Astrocyte of the cerebellum (primary cell): ENCODE measurements around the gene PRAC1.
"Not testable (repeated sequence)": the region's sequence is repeated elsewhere in the genome, so short reads cannot be mapped to it uniquely, and the experiment has no call there.

Experiments
- DNase-seq: peaks from one replicate; pipeline ENCODE4 v3.0.0-alpha.2; 2011; ENCODE audit warnings: low read depth
- H3K4me3 ChIP-seq: 2 replicates; pipeline ENCODE4 v1.5.1; 2011; ENCODE audit warnings: mild to moderate bottlenecking, low read depth, low read length, moderate library complexity
- in situ Hi-C: cut with HindIII; loops from 2 replicates; pipeline ENCODE4 v1.10.0; 2017; ENCODE audit warnings: low sequenced_read_pairs
- TF ChIP-seq, protein P1 (sequence below): IDR thresholded peaks from 2 replicates; pipeline ENCODE4 v1.5.1; 2012; ENCODE audit warnings: low read length, low read depth, moderate library complexity, mild to moderate bottlenecking; ENCODE audit errors: missing control alignments

PRAC1 gene

DNA sequence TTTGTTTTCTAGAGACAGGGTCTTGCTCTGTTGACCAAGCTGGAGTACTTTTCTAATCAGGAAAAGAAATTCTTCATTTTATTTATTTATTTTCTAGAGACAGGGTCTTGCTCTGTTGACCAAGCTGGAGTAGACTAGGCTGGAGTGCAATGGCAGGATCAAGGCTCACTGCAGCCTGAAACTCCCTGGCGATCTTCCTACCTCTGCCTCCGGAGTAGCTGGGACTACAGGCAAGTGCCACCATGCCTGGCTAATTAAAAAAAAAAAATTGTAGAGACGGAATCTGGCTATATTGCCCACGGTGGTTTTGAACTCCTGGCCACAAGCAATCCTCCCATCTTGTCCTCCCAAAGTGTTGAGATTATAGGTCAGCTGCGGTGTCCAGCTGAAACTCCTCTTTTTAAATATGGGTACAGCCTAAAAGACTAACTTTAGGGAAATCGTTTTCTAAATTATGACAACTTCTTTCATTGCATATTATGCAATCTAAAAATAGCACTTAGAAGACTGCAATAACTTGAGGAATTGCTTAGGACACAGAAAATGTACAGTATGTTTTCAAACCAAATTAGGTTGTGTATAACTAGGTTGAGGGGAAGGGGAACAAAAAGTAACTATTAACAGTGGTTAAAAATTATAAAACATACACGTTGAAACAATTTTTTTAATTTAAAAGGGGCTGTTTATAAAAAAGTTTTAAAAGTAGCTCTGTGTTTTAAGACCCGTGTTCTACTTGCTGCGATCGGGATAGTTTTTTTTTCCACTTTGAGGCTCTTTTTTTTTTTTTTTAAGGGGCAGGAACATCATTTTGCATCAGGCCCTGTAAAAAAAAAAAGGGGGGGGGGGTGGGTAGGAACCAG, 4.7 kb downstream of the PRAC1 start:
- TF ChIP-seq, protein P1, sequence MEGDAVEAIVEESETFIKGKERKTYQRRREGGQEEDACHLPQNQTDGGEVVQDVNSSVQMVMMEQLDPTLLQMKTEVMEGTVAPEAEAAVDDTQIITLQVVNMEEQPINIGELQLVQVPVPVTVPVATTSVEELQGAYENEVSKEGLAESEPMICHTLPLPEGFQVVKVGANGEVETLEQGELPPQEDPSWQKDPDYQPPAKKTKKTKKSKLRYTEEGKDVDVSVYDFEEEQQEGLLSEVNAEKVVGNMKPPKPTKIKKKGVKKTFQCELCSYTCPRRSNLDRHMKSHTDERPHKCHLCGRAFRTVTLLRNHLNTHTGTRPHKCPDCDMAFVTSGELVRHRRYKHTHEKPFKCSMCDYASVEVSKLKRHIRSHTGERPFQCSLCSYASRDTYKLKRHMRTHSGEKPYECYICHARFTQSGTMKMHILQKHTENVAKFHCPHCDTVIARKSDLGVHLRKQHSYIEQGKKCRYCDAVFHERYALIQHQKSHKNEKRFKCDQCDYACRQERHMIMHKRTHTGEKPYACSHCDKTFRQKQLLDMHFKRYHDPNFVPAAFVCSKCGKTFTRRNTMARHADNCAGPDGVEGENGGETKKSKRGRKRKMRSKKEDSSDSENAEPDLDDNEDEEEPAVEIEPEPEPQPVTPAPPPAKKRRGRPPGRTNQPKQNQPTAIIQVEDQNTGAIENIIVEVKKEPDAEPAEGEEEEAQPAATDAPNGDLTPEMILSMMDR, result no peak
- H3K4me3 ChIP-seq, result no peak overlapping the region
- no peak for DNase-seq
- in situ Hi-C loops, result loop anchor here (5.0 kb wide), 1 partner anchor 45 kb away; no protein-coding TSS in a partner anchor

DNA sequence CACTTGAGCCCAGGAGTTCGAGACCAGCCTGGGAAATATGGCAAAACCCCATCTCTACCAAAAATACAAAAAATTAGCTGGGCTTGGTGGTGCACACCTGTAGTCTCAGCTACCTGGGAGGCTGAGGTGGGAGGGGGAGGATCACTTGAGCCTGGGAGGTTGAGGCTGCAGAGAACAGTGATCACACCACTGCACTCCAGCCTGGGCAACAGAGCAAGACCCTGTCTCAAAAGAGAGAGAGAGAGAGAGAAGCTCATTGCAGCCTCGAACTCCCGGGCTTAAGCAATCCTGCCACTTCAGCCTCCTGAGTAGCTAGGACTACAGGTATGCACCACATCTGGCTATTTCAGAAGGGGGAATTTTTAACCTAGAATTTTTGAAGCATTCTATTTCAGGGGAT, 5.8 kb downstream of the PRAC1 start:
- in situ Hi-C loops, result loop anchor here (5.0 kb wide), 1 partner anchor 46 kb away; no protein-coding TSS in a partner anchor
- not testable (repeated sequence) for H3K4me3 ChIP-seq

DNA sequence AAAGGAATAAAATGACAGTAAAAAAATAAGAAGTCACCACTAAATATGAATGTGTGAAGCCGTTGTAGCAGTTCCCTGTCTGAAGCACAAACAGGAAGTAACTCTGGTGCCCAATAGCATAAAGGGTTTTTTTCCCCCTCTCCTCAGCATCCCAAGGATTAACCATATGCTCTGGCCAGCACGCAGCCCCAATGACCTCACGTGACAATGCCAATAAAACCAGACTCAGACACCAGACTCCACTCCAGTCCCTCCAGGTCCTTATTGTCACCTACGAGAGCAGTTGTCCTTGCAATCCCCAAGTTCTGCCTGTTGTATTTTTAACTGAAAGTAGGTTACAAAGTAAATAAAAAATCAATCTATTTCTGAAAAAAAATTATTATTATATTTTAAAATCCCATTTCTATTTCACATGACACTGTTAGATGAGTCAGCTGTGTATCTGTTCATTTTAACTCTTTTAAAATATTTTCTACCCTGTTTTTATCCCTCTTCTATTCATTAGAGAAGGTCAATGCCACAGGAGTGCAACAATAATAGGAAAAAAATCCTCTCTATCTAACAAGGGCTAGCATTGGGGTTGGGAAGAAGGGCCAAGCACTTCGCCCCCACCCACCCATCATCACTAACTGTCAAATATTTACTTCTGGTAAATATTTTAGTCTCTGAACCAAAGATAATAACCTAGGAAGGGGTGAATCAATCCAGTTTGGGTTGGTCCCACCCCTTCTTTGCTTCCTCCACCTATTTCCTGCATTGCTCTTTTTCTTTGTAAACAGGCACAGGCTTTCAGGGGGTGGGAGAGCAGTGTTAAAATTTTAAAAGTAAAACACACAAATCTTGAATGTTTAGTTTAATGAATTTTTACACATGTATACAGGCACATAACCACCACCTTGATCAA, 6.6 kb downstream of the PRAC1 start:
- in situ Hi-C loops, result loop anchor here (5.0 kb wide), 1 partner anchor 47 kb away; no protein-coding TSS in a partner anchor
- no peak for DNase-seq
- TF ChIP-seq, protein P1, result no peak
- H3K4me3 ChIP-seq, result no peak overlapping the region

More for the DNA sequence above, 5.8 kb downstream of the PRAC1 start:
- DNase-seq, result not testable (repeated sequence)

DNA sequence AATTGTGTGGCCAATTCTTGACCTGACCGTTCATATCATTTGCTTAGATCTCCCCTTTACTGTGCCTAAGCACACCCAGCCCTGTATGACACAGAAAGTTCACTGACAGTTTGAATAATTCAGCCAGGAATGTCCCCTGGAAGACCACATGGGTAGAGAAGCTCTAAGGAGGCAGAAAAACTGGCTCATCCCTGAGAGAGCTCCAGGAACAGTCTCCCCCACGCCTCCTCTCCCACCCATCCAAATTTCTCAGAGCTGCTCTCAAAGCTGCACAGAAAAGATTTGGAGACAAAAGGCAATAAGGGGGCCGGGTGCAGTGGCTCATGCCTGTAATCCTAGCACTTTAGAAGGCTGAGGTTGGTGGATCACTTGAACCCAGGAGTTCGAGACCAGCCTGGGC, 11.2 kb downstream of the PRAC1 start:
- H3K4me3 ChIP-seq, result no peak overlapping the region
- TF ChIP-seq, protein P1, result no peak
- DNase-seq, result no peak
- in situ Hi-C loops, result no loop called here

DNA sequence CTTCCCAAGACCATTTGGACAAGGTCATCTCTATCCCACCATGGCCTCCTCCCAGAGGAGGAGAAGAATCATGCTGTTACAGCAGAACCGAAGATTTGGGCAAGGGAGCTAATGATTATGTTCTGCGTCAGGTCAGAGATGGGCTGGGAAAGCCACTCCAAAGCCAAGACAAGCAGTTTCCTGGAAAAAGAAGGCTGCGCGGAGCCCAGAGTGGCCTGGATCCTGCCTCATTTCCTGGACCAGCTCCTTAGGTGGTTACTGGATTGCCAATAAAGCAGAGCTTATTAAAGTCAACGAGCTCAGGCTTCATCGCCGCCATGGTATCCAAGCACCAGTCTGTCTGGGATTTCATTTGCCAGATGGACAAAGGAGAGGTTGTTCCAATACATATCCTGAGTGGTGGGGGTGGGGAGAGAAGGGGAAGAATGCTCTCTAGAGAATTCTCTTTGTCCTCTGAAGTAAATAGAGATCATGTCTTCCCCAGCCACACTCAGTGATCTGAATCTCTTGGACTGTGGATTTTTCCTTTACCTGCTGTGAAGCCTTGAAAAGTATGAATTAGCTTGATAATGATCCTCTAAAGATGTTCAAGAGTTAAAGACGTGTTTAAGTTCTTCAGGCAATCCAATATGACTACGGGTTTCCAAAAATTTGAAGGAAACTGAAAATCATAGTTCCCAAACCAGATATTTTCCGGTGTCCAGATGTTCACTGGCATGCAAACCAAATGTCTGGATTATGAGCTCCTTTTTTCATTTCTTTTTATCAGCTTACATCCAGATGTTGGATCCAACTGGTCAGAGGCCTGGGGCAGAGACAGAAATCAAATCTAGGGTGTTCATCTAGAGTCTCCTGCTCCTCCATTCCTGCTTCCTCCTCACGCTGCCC, 17.7 kb downstream of the PRAC1 start:
- H3K4me3 ChIP-seq, result no peak overlapping the region
- TF ChIP-seq, protein P1, result no peak
- no peak for DNase-seq
- in situ Hi-C loops, result no loop called here

DNA sequence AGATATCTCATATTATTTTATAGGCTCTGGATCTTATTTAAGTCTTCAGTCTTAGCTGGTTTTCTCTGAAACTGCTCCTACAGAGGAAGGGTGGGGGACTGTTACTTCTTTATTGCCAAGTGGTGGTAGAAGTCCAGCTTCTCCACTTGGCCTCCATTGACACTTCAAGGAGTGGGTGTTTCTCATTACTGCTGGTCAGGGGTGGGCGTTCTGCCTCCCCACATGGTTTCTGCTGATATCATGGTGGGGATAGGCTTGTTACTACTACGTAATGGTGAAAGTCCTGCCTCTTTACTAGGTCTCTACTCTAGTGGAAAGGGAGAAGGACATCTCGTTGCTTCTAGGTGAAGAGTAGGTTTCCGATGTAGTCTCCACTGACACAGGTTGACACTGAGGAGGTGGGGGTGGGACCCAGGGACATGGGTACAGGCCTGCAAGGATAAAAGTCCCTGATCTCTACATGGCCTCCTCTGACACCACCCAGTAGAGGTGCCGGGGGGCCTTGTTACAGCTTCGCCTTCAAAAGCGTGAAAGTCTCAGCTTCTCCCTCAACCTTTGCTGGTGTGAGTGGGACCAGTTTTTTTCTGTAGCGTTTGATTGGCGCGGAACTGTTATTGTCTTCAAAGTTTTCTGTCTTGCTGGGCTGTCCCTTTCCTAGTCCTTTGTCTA, 20.3 kb downstream of the PRAC1 start:
- H3K4me3 ChIP-seq, result no peak overlapping the region
- in situ Hi-C loops, result no loop called here
- no peak for DNase-seq
- TF ChIP-seq, protein P1, result no peak
